Activated CD4-positive, alpha-beta T cell treated with anti-CD3 and anti-CD28 coated beads for 48 hours (primary cell): ENCODE data around the gene CRTC3.

Experiments
- DNase-seq: peaks from one replicate; pipeline ENCODE4 v3.0.0-alpha.2; 2020

Gene CRTC3

GRCh38 chr15:90596943-90597342 is 67.2 kb downstream of the CRTC3 start:
- DNase-seq, result no peak

- no peak for DNase-seq
These were observed 67.9 kb downstream of the CRTC3 start for GRCh38 chr15:90597577-90597976.

- DNase-seq, result peak; percentile 13
These were observed 68.4 kb downstream of the CRTC3 start for GRCh38 chr15:90598031-90598577.

- no peak for DNase-seq
These were observed 69.0 kb downstream of the CRTC3 start for GRCh38 chr15:90598679-90599078.

GRCh38 chr15:90599116-90599515 is 69.4 kb downstream of the CRTC3 start:
- DNase-seq, result no peak

GRCh38 chr15:90599644-90600043 is 69.9 kb downstream of the CRTC3 start:
- DNase-seq, result no peak

- DNase-seq, result no peak
These were observed 71.2 kb downstream of the CRTC3 start for GRCh38 chr15:90600954-90601353.

GRCh38 chr15:90603893-90604292 is 74.2 kb downstream of the CRTC3 start:
- peak; percentile 61 for DNase-seq

- DNase-seq, result no peak
These were observed 76.9 kb downstream of the CRTC3 start for GRCh38 chr15:90606641-90607040.

- no peak for DNase-seq
These were observed 77.6 kb downstream of the CRTC3 start for GRCh38 chr15:90607361-90607760.

GRCh38 chr15:90609242-90610180 is 79.8 kb downstream of the CRTC3 start:
- DNase-seq, result no peak

- DNase-seq, result no peak
These were observed 80.5 kb downstream of the CRTC3 start for GRCh38 chr15:90610190-90610589.

GRCh38 chr15:90611157-90611556 is 81.4 kb downstream of the CRTC3 start:
- no peak for DNase-seq

- DNase-seq, result peak; percentile 28
These were observed 87.4 kb downstream of the CRTC3 start for GRCh38 chr15:90617171-90617570.

- no peak for DNase-seq
These were observed 88.0 kb downstream of the CRTC3 start for GRCh38 chr15:90617668-90618097.

GRCh38 chr15:90618330-90619125 is 88.8 kb downstream of the CRTC3 start:
- DNase-seq, result no peak

- no peak for DNase-seq
These were observed 89.7 kb downstream of the CRTC3 start for GRCh38 chr15:90619468-90619867.

- DNase-seq, result no peak
These were observed 90.2 kb downstream of the CRTC3 start for GRCh38 chr15:90619939-90620338.

- DNase-seq, result peak; percentile 40
These were observed 90.8 kb downstream of the CRTC3 start for GRCh38 chr15:90620379-90621067.

GRCh38 chr15:90623854-90624253 is 94.1 kb downstream of the CRTC3 start:
- no peak for DNase-seq

GRCh38 chr15:90624278-90624981 is 94.7 kb downstream of the CRTC3 start:
- DNase-seq, result no peak

GRCh38 chr15:90625037-90625436 is 95.3 kb downstream of the CRTC3 start:
- no peak for DNase-seq
